WTC11 (cell line): ENCODE measurements around the gene LAMB4. TPM values are rescaled to one million over a fixed set of nuclear protein-coding genes. Genes with fewer than 3 reads are reported as not detected.

Experiments used
- ATAC-seq: fragments of 200-7000 bp; cut with Tn5 transposase; 2 replicates; pipeline ENCODE4 v1.10.0; 2021; ENCODE audit warnings: mild to moderate bottlenecking, moderate library complexity
- CTCF ChIA-PET: fragments of 300-600 bp; sonication (Branson Sonifier 250); formaldehyde crosslinking; loops from one replicate; lab custom pipeline; 2021; ENCODE audit warnings: antibody characterized with exemption; lab: Charles Lee
- POLR2A ChIA-PET: fragments of 350-600 bp; sonication (Branson Sonifier 250); formaldehyde crosslinking; loops from one replicate; lab custom pipeline; 2021; ENCODE audit warnings: antibody characterized with exemption; lab: Charles Lee
- DNase-seq: peaks from one replicate; pipeline ENCODE4 v3.0.0; 2021; ENCODE audit warnings: low spot score
- H3K27ac Mint-ChIP-seq: 2 replicates; pipeline ENCODE4 v1.8.0; 2021; ENCODE audit warnings: mixed read lengths
- H3K27me3 Mint-ChIP-seq: 2 replicates; pipeline ENCODE4 v1.8.0; 2021; ENCODE audit warnings: low read depth, mild to moderate bottlenecking, moderate library complexity, mixed read lengths
- H3K36me3 Mint-ChIP-seq: 2 replicates; pipeline ENCODE4 v1.8.0; 2021; ENCODE audit warnings: mixed read lengths
- H3K4me1 Mint-ChIP-seq: 2 replicates; pipeline ENCODE4 v1.8.0; 2022; ENCODE audit warnings: mixed read lengths
- H3K4me3 Mint-ChIP-seq: 2 replicates; pipeline ENCODE4 v1.8.0; 2021; ENCODE audit warnings: mild to moderate bottlenecking, moderate library complexity, mixed read lengths
- H3K9me3 Mint-ChIP-seq: 2 replicates; pipeline ENCODE4 v1.8.0; 2021; ENCODE audit warnings: mixed read lengths
- ATF1 ChIP-seq: sonication (generic); formaldehyde crosslinking; IDR thresholded peaks from 2 replicates; pipeline ENCODE4 v1.8.1; 2023; ENCODE audit warnings: mild to moderate bottlenecking, moderate library complexity, missing genetic modification reagents
- ATF6 ChIP-seq: sonication (generic); formaldehyde crosslinking; IDR thresholded peaks from 2 replicates; pipeline ENCODE4 v1.8.1; 2023; ENCODE audit warnings: mild to moderate bottlenecking, missing genetic modification reagents
- ESRRA ChIP-seq: sonication (generic); formaldehyde crosslinking; IDR thresholded peaks from 2 replicates; pipeline ENCODE4 v1.8.1; 2022; ENCODE audit warnings: mild to moderate bottlenecking, missing genetic modification reagents, borderline replicate concordance
- FOXK1 ChIP-seq: sonication (generic); formaldehyde crosslinking; IDR thresholded peaks from 2 replicates; pipeline ENCODE4 v1.8.0; 2022; ENCODE audit warnings: mild to moderate bottlenecking, moderate library complexity, missing genetic modification reagents
- FOXP1 ChIP-seq: sonication (generic); formaldehyde crosslinking; IDR thresholded peaks from 2 replicates; pipeline ENCODE4 v1.8.0; 2022; ENCODE audit warnings: missing genetic modification reagents, mild to moderate bottlenecking, moderate library complexity, borderline replicate concordance
- IRF1 ChIP-seq: sonication (generic); formaldehyde crosslinking; IDR thresholded peaks from 2 replicates; pipeline ENCODE4 v1.8.0; 2023; ENCODE audit warnings: missing genetic modification reagents
- IRF2 ChIP-seq: sonication (generic); formaldehyde crosslinking; IDR thresholded peaks from 2 replicates; pipeline ENCODE4 v1.8.0; 2022; ENCODE audit warnings: low read depth, missing genetic modification reagents, borderline replicate concordance
- JUN ChIP-seq: sonication (generic); formaldehyde crosslinking; IDR thresholded peaks from 2 replicates; pipeline ENCODE4 v1.8.0; 2023; ENCODE audit warnings: mild to moderate bottlenecking, missing genetic modification reagents
- MXD4 ChIP-seq: fragments of 250-450 bp; sonication (Bioruptor Pico); IDR thresholded peaks from 2 replicates; pipeline ENCODE4 v1.8.0; 2021; ENCODE audit warnings: mild to moderate bottlenecking, moderate library complexity, borderline replicate concordance
- NFE2L1 ChIP-seq: sonication (generic); formaldehyde crosslinking; IDR thresholded peaks from 2 replicates; pipeline ENCODE4 v1.8.1; 2023; ENCODE audit warnings: missing genetic modification reagents
- NR1H2 ChIP-seq: sonication (generic); formaldehyde crosslinking; IDR thresholded peaks from 2 replicates; pipeline ENCODE4 v1.9.0; 2021; ENCODE audit warnings: mild to moderate bottlenecking, moderate library complexity, missing genetic modification reagents
- RELA ChIP-seq: sonication (generic); formaldehyde crosslinking; IDR thresholded peaks from 2 replicates; pipeline ENCODE4 v1.8.1; 2022; ENCODE audit warnings: missing genetic modification reagents, mild to moderate bottlenecking, borderline replicate concordance
- RORB ChIP-seq: fragments of 250-450 bp; sonication (Bioruptor Pico); IDR thresholded peaks from 2 replicates; pipeline ENCODE4 v1.9.0; 2021; ENCODE audit warnings: mild to moderate bottlenecking
- SMAD4 ChIP-seq: sonication (generic); formaldehyde crosslinking; IDR thresholded peaks from 2 replicates; pipeline ENCODE4 v1.8.0; 2022; ENCODE audit warnings: mild to moderate bottlenecking, missing genetic modification reagents
- SP1 ChIP-seq: sonication (generic); formaldehyde crosslinking; conservative IDR thresholded peaks from 2 replicates; pipeline ENCODE4 v1.8.1; 2022; ENCODE audit warnings: missing genetic modification reagents
- TEAD1 ChIP-seq: sonication (generic); formaldehyde crosslinking; IDR thresholded peaks from 2 replicates; pipeline ENCODE4 v1.8.0; 2022; ENCODE audit warnings: mild to moderate bottlenecking, missing genetic modification reagents
- TEAD4 ChIP-seq: sonication (generic); formaldehyde crosslinking; IDR thresholded peaks from 2 replicates; pipeline ENCODE4 v1.8.0; 2022; ENCODE audit warnings: mild to moderate bottlenecking, missing genetic modification reagents
- ZNF121 ChIP-seq: sonication (generic); formaldehyde crosslinking; IDR thresholded peaks from 2 replicates; pipeline ENCODE4 v1.8.0; 2023; ENCODE audit warnings: missing genetic modification reagents
- ZNF138 ChIP-seq: sonication (generic); formaldehyde crosslinking; conservative IDR thresholded peaks from 2 replicates; pipeline ENCODE4 v1.8.1; 2022; ENCODE audit warnings: mild to moderate bottlenecking, moderate library complexity, missing genetic modification reagents
- ZNF423 ChIP-seq: fragments of 250-450 bp; sonication (Bioruptor Pico); IDR thresholded peaks from 2 replicates; pipeline ENCODE4 v2.1.2; 2022; ENCODE audit warnings: mild to moderate bottlenecking, moderate library complexity
- total RNA-seq: library from RNA; stranded (reverse); gene quantifications from 3 replicates; pipeline ENCODE4 v1.2.3, GENCODE V29; 2021
- TF ChIP-seq, protein P1 (sequence below): sonication (generic); formaldehyde crosslinking; IDR thresholded peaks from 2 replicates; pipeline ENCODE4 v1.8.1; 2022; ENCODE audit warnings: mild to moderate bottlenecking, moderate library complexity, missing genetic modification reagents
- TF ChIP-seq, protein P2 (sequence below): fragments of 250-450 bp; sonication (Bioruptor Pico); IDR thresholded peaks from 2 replicates; pipeline ENCODE4 v1.9.0; 2021; ENCODE audit warnings: moderate library complexity, mild to moderate bottlenecking, inconsistent platforms, borderline replicate concordance
- TF ChIP-seq, protein P3 (sequence below): sonication (generic); formaldehyde crosslinking; IDR thresholded peaks from 2 replicates; pipeline ENCODE4 v1.8.1; 2022; ENCODE audit warnings: mild to moderate bottlenecking, missing genetic modification reagents, moderate library complexity, borderline replicate concordance

Gene LAMB4
- total RNA-seq, 1 experiment from 2014 or later, result not detected

DNA sequence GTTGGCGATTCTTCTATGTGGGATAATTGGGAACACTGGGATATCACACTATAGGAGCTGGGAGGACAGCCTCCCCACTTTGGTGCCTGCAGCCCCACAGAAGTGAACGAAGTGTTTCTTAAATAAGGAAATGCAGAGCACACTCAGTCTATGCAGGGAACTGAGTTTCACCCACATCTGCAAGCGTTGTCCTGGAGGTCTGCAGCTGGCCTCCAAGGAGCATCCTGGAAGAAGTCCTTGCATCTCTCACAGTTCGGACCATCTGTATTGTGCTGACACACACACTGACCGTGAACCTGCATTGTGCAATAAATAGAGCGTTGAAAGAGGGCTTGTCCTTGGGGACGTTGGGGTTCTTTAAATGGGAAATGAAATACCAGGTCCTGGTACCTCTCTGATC is 25.8 kb downstream of the LAMB4 start:
- Mint-ChIP-seq H3K36me3 (no peaks in the 10 kb centered on the region), H3K4me3 (no peak overlapping the region), H3K27me3 (no peaks in the 10 kb centered on the region), H3K27ac (no peak overlapping the region), H3K4me1 (no peaks in the 10 kb centered on the region), H3K9me3 (no peaks in the 10 kb centered on the region)
- ChIA-PET CTCF (interaction anchor here (0.7 to 1.4 kb wide), 2 partner anchors 8 to 42 kb away, joined by 3 to 4 read pairs; no protein-coding TSS in a partner anchor), POLR2A (no interaction called here)
- no peak for TF ChIP-seq TEAD4 (CRISPR knock-in tag)
- no peak for TF ChIP-seq MXD4 (CRISPR knock-in tag)
- TF ChIP-seq, protein P1, sequence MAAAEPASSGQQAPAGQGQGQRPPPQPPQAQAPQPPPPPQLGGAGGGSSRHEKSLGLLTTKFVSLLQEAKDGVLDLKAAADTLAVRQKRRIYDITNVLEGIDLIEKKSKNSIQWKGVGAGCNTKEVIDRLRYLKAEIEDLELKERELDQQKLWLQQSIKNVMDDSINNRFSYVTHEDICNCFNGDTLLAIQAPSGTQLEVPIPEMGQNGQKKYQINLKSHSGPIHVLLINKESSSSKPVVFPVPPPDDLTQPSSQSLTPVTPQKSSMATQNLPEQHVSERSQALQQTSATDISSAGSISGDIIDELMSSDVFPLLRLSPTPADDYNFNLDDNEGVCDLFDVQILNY (CRISPR knock-in tag), result no peak
- TF ChIP-seq NR1H2 (CRISPR knock-in tag), result no peak
- no peak for TF ChIP-seq ESRRA (CRISPR knock-in tag)
- no peak for TF ChIP-seq IRF2 (CRISPR knock-in tag)
- no peak for TF ChIP-seq FOXK1 (CRISPR knock-in tag)
- TF ChIP-seq SMAD4 (CRISPR knock-in tag), result no peak
- TF ChIP-seq, protein P2, sequence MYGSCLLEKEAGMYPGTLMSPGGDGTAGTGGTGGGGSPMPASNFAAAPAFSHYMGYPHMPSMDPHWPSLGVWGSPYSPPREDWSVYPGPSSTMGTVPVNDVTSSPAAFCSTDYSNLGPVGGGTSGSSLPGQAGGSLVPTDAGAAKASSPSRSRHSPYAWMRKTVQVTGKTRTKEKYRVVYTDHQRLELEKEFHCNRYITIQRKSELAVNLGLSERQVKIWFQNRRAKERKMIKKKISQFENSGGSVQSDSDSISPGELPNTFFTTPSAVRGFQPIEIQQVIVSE, result no peak
- TF ChIP-seq IRF1, result no peak
- TF ChIP-seq FOXP1, result no peak
- no peak for TF ChIP-seq ZNF423 (CRISPR knock-in tag)
- no peak for TF ChIP-seq RELA (CRISPR knock-in tag)
- no peak for TF ChIP-seq ZNF138 (CRISPR knock-in tag)
- TF ChIP-seq NFE2L1 (CRISPR knock-in tag), result no peak
- no peak for TF ChIP-seq ATF1 (CRISPR knock-in tag)
- TF ChIP-seq, protein P3, sequence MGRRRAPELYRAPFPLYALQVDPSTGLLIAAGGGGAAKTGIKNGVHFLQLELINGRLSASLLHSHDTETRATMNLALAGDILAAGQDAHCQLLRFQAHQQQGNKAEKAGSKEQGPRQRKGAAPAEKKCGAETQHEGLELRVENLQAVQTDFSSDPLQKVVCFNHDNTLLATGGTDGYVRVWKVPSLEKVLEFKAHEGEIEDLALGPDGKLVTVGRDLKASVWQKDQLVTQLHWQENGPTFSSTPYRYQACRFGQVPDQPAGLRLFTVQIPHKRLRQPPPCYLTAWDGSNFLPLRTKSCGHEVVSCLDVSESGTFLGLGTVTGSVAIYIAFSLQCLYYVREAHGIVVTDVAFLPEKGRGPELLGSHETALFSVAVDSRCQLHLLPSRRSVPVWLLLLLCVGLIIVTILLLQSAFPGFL (CRISPR knock-in tag), result no peak
- no peak for TF ChIP-seq ATF6 (CRISPR knock-in tag)
- no peak for TF ChIP-seq TEAD1 (CRISPR knock-in tag)
- no peak for DNase-seq
- no peak for ATAC-seq

- ChIA-PET CTCF (interaction anchor here (1.4 kb wide), 1 partner anchor 42 kb away, joined by 4 read pairs; no protein-coding TSS in a partner anchor), POLR2A (no interaction called here)
- ATAC-seq (no peak), DNase-seq (no peak)
- Mint-ChIP-seq H3K36me3 (no peaks in the 10 kb centered on the region), H3K4me3 (no peak overlapping the region), H3K4me1 (no peaks in the 10 kb centered on the region), H3K27ac (no peak overlapping the region), H3K9me3 (no peaks in the 10 kb centered on the region), H3K27me3 (no peaks in the 10 kb centered on the region)
- no peak for TF ChIP-seq MXD4 (CRISPR knock-in tag)
- TF ChIP-seq, protein P1 (CRISPR knock-in tag), result no peak
- TF ChIP-seq JUN (CRISPR knock-in tag), result no peak
- no peak for TF ChIP-seq SP1 (CRISPR knock-in tag)
- TF ChIP-seq ZNF121, result no peak
- no peak for TF ChIP-seq RORB (CRISPR knock-in tag)
Observed at GRCh38 chr7:108103558-108104298, 26.4 kb downstream of the LAMB4 start.
